Myocyte (in vitro differentiated cells): Measurements from ENCODE around the gene SDK1. TPM values are rescaled to one million over a fixed set of nuclear protein-coding genes. Genes with fewer than 3 reads are reported as not detected.

Source experiments
- DNase-seq: peaks from one replicate; pipeline ENCODE4 v3.0.0-alpha.2; 2012; ENCODE audit warnings: low read depth
- total RNA-seq: library from RNA; depleted of rRNA; stranded (reverse); fragments of >200 nt; gene quantifications from 2 replicates; pipeline ENCODE4 v1.2.3, GENCODE V29; 2014

The SDK1 gene
- total RNA-seq, 1 donor from 2014 or later = 2.8 TPM

GRCh38 chr7:4168541-4168940, 867.5 kb downstream of the SDK1 start:
- DNase-seq = no peak

GRCh38 chr7:4169455-4169854, 868.4 kb downstream of the SDK1 start:
- DNase-seq = peak; percentile 93

- DNase-seq = no peak
These were observed 870.1 kb downstream of the SDK1 start for GRCh38 chr7:4170997-4171786.

- no peak for DNase-seq
These were observed 871.8 kb downstream of the SDK1 start for GRCh38 chr7:4172883-4173282.

GRCh38 chr7:4173615-4174014, 872.6 kb downstream of the SDK1 start:
- DNase-seq = no peak

GRCh38 chr7:4174016-4174415, 873.0 kb downstream of the SDK1 start:
- DNase-seq = peak; percentile 34

- DNase-seq = no peak
These were observed 873.4 kb downstream of the SDK1 start for GRCh38 chr7:4174451-4174850.

GRCh38 chr7:4174884-4175283, 873.8 kb downstream of the SDK1 start:
- DNase-seq = no peak

GRCh38 chr7:4175346-4175973, 874.4 kb downstream of the SDK1 start:
- no peak for DNase-seq

GRCh38 chr7:4177001-4177400, 875.9 kb downstream of the SDK1 start:
- no peak for DNase-seq

- DNase-seq = no peak
These were observed 877.4 kb downstream of the SDK1 start for GRCh38 chr7:4178416-4178815.

GRCh38 chr7:4178916-4179687, 878.0 kb downstream of the SDK1 start:
- DNase-seq = no peak

GRCh38 chr7:4179688-4180380, 878.8 kb downstream of the SDK1 start:
- no peak for DNase-seq

GRCh38 chr7:4181446-4181845, 880.4 kb downstream of the SDK1 start:
- no peak for DNase-seq

GRCh38 chr7:4182605-4183300, 881.7 kb downstream of the SDK1 start:
- DNase-seq = no peak

- no peak for DNase-seq
These were observed 883.6 kb downstream of the SDK1 start for GRCh38 chr7:4184653-4185052.

- no peak for DNase-seq
These were observed 884.1 kb downstream of the SDK1 start for GRCh38 chr7:4185136-4185535.

- no peak for DNase-seq
These were observed 884.9 kb downstream of the SDK1 start for GRCh38 chr7:4185721-4186512.

GRCh38 chr7:4186513-4186780, 885.4 kb downstream of the SDK1 start:
- DNase-seq = no peak

GRCh38 chr7:4188651-4189050, 887.6 kb downstream of the SDK1 start:
- no peak for DNase-seq
